ENCODE data around the gene RBBP9. TPM values are rescaled to one million over a fixed set of nuclear protein-coding genes. Genes with fewer than 3 reads are reported as not detected.

RBBP9 gene
- total RNA-seq, 1 experiment from 2014 or later = 11.1 TPM

GRCh38 chr20:18543932-18544331 is 46.9 kb upstream of the RBBP9 start:
- in situ Hi-C loops (cut with HindIII; ENCODE audit: low pct_unique_long_range_greater_than_20kb, low sequenced_read_pairs) = no loop called here
- ATAC-seq (no peak), DNase-seq (ENCODE audit: low read depth, low spot score) (no peak)
- no peaks in the 10 kb centered on the region for H3K4me1 ChIP-seq (ENCODE audit: control insufficient read depth, insufficient read depth, low read length)
- intact Hi-C loops (cut with micrococcal nuclease; ENCODE audit: unreplicated experiment) = no loop called here
- no peak overlapping the region for H3K27ac ChIP-seq (ENCODE audit: low read length)
- peaks cover 7% of the 10 kb centered on the region for H3K36me3 ChIP-seq (ENCODE audit: control insufficient read depth, insufficient read depth, low read length)
- H3K27me3 ChIP-seq (ENCODE audit: control insufficient read depth, insufficient read depth, low read length) = no peaks in the 10 kb centered on the region
- BruUV-seq (replicated peaks) = no TSS peak
- H3K4me3 ChIP-seq (ENCODE audit: low read depth in 2 of 2, low read length in 2 of 2) = no peak overlapping the region
- TF ChIP-seq TCF7L2 (IDR thresholded peaks at IDR 0.05; ENCODE audit: low read depth, low read length) (no peak), SIN3A (IDR thresholded peaks at IDR 0.05; ENCODE audit: borderline replicate concordance, insufficient read depth, low read depth, low read length) (no peak), CTCF (IDR thresholded peaks at IDR 0.05) (no peak), POLR2AphosphoS5 (IDR thresholded peaks at IDR 0.05; ENCODE audit: low read depth, low read length) (no peak)
- TF ChIP-seq, protein P1, sequence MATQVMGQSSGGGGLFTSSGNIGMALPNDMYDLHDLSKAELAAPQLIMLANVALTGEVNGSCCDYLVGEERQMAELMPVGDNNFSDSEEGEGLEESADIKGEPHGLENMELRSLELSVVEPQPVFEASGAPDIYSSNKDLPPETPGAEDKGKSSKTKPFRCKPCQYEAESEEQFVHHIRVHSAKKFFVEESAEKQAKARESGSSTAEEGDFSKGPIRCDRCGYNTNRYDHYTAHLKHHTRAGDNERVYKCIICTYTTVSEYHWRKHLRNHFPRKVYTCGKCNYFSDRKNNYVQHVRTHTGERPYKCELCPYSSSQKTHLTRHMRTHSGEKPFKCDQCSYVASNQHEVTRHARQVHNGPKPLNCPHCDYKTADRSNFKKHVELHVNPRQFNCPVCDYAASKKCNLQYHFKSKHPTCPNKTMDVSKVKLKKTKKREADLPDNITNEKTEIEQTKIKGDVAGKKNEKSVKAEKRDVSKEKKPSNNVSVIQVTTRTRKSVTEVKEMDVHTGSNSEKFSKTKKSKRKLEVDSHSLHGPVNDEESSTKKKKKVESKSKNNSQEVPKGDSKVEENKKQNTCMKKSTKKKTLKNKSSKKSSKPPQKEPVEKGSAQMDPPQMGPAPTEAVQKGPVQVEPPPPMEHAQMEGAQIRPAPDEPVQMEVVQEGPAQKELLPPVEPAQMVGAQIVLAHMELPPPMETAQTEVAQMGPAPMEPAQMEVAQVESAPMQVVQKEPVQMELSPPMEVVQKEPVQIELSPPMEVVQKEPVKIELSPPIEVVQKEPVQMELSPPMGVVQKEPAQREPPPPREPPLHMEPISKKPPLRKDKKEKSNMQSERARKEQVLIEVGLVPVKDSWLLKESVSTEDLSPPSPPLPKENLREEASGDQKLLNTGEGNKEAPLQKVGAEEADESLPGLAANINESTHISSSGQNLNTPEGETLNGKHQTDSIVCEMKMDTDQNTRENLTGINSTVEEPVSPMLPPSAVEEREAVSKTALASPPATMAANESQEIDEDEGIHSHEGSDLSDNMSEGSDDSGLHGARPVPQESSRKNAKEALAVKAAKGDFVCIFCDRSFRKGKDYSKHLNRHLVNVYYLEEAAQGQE (IDR thresholded peaks at IDR 0.05; ENCODE audit: insufficient read depth in 1 of 2, low read depth in 2 of 2, low read length in 1 of 2) = no peak
- CTCF ChIA-PET = no interaction called here
- H3K9me3 ChIP-seq (ENCODE audit: control insufficient read depth, insufficient read depth, low read depth, low read length) = no peaks in the 10 kb centered on the region
- POLR2A ChIA-PET = no interaction called here

GRCh38 chr20:18543216-18543615 is 46.2 kb upstream of the RBBP9 start:
- TF ChIP-seq SIN3A (IDR thresholded peaks at IDR 0.05; ENCODE audit: borderline replicate concordance, insufficient read depth, low read depth, low read length) (no peak), POLR2AphosphoS5 (IDR thresholded peaks at IDR 0.05; ENCODE audit: low read depth, low read length) (no peak), CTCF (IDR thresholded peaks at IDR 0.05) (no peak), TCF7L2 (IDR thresholded peaks at IDR 0.05; ENCODE audit: low read depth, low read length) (no peak)
- TF ChIP-seq, protein P1 (IDR thresholded peaks at IDR 0.05; ENCODE audit: insufficient read depth in 1 of 2, low read depth in 2 of 2, low read length in 1 of 2) = no peak
- in situ Hi-C loops (cut with HindIII; ENCODE audit: low pct_unique_long_range_greater_than_20kb, low sequenced_read_pairs) = no loop called here
- Histone ChIP-seq H3K27ac (ENCODE audit: low read length) (no peak overlapping the region), H3K4me1 (ENCODE audit: control insufficient read depth, insufficient read depth, low read length) (no peaks in the 10 kb centered on the region), H3K27me3 (ENCODE audit: control insufficient read depth, insufficient read depth, low read length) (no peaks in the 10 kb centered on the region), H3K36me3 (ENCODE audit: control insufficient read depth, insufficient read depth, low read length) (peaks cover under 1% of the 10 kb centered on the region; the same call in 1 of the 2 replicates), H3K4me3 (ENCODE audit: low read depth in 2 of 2, low read length in 2 of 2) (no peak overlapping the region), H3K9me3 (ENCODE audit: control insufficient read depth, insufficient read depth, low read depth, low read length) (no peaks in the 10 kb centered on the region)
- CTCF ChIA-PET = no interaction called here
- ATAC-seq = no peak
- POLR2A ChIA-PET = no interaction called here
- intact Hi-C loops (cut with micrococcal nuclease; ENCODE audit: unreplicated experiment) = no loop called here
- no TSS peak for BruUV-seq (replicated peaks)
- DNase-seq (ENCODE audit: low read depth, low spot score) = no peak
